T-helper 2 cell treated with Interferon-gamma antibody and Interleukin-4, amounts not matched to agents 5 μg/mL and 100 μg/mL, for 36 hours (primary cell): Measurements from ENCODE around the gene GRID2.

Experiments
- DNase-seq: peaks from one replicate; pipeline ENCODE4 v3.0.0; 2021; ENCODE audit warnings: low spot score
- H3K27ac Mint-ChIP-seq: one replicate; pipeline ENCODE4 v1.8.0; 2021; ENCODE audit warnings: mild to moderate bottlenecking, mixed read lengths
- H3K27me3 Mint-ChIP-seq: one replicate; pipeline ENCODE4 v1.8.0; 2021; ENCODE audit warnings: low read depth, mixed read lengths
- H3K36me3 Mint-ChIP-seq: one replicate; pipeline ENCODE4 v1.8.0; 2021; ENCODE audit warnings: low read depth, mixed read lengths
- H3K4me1 Mint-ChIP-seq: one replicate; pipeline ENCODE4 v1.8.0; 2021; ENCODE audit warnings: low read depth, mixed read lengths
- H3K4me3 Mint-ChIP-seq: one replicate; pipeline ENCODE4 v1.8.0; 2022; ENCODE audit warnings: mild to moderate bottlenecking, moderate library complexity, mixed read lengths
- H3K9me3 Mint-ChIP-seq: one replicate; pipeline ENCODE4 v1.8.0; 2021; ENCODE audit warnings: mixed read lengths

Gene GRID2

DNA sequence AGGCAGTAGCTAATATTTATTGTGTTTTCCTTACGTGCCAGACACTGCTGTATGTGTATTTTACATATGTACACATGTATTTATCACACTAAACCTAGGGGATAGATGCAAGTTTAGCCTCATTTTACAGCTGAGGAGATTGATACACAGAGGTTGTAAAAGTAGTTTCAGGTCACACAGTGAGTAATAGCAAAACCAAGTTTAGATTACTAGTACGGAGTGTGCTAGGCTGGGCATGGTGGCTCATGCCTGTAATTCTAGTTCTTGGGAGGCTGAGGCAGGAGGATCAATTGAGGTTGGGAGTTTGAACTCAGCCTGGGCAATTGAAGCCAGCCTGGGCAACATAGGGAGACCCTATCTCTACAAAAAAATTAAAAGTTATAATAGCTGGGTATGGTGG, 823.7 kb downstream of the GRID2 start:
- Mint-ChIP-seq H3K36me3 (no peaks in the 10 kb centered on the region), H3K27me3 (no peaks in the 10 kb centered on the region), H3K9me3 (no peaks in the 10 kb centered on the region), H3K4me3 (no peak overlapping the region), H3K27ac (no peak overlapping the region), H3K4me1 (no peaks in the 10 kb centered on the region)
- no peak for DNase-seq

DNA sequence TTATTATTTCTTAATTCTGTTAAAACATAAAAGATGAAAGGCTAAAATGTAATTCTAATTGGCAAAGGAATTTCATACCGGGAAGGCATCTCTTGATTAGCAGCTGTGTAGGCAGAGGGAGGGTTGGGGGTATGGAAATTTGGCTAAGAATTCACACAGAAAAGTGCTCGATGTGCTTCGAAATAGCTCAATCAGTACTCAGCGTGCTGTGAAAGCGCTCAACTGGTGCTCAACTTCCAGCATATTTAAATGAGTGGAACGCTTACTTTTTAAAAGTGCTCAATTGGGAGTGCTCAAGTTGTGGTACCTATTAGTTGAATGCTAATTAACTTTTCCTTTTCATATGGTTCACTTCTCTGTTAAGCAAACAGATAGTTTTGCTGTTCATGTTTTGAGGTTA, 828.9 kb downstream of the GRID2 start:
- Mint-ChIP-seq H3K27me3 (no peaks in the 10 kb centered on the region), H3K4me3 (no peak overlapping the region), H3K36me3 (no peaks in the 10 kb centered on the region), H3K27ac (no peak overlapping the region), H3K9me3 (no peaks in the 10 kb centered on the region), H3K4me1 (no peaks in the 10 kb centered on the region)
- DNase-seq: no peak

- H3K9me3 Mint-ChIP-seq: no peaks in the 10 kb centered on the region
- DNase-seq: no peak
- H3K27ac Mint-ChIP-seq: no peak overlapping the region
- no peaks in the 10 kb centered on the region for H3K4me1 Mint-ChIP-seq
- H3K4me3 Mint-ChIP-seq: no peak overlapping the region
- H3K36me3 Mint-ChIP-seq: no peaks in the 10 kb centered on the region
- no peaks in the 10 kb centered on the region for H3K27me3 Mint-ChIP-seq
Observed at GRCh38 chr4:93139118-93139517, 835.4 kb downstream of the GRID2 start.

DNA sequence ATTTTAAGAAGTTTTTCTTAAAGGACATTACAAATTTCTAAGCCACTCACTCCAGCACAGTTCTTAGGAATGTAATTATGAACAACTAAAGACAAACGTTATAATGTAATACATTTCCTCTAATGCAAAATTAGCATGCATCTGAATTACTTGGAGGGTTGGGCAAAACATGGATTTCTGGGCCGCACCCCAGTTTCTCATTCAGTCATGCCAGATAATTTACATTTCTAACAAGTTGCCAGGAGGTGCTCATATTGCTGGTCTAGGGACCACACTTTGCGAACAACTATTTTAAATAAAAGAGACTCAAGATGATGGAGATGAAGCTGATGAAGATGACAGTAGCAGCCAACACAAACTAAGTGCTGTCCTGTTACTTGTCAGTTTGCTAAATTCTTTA, 840.1 kb downstream of the GRID2 start:
- no peak for DNase-seq

DNA sequence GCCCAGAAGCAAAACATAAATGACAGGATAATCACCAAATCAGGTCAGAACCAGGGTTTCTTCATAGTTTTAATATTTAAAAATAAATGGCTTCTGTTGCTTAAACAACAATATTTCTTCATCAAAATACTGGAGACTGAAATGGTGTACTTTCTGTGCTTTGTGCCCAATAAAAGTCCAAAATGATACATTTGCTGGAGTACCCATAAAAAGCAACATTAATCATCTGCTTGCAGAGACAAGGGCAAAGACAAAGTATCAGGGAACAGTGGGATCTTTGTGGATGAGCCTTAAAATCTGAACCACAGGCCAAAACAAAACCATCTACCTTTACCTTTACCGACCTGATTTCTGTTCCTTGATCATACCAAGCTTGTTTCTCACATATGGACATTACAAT, 840.9 kb downstream of the GRID2 start:
- peaks cover 3% of the 10 kb centered on the region for H3K9me3 Mint-ChIP-seq
- DNase-seq: no peak
- H3K4me1 Mint-ChIP-seq: no peaks in the 10 kb centered on the region
- no peaks in the 10 kb centered on the region for H3K27me3 Mint-ChIP-seq
- H3K27ac Mint-ChIP-seq: no peak overlapping the region
- no peak overlapping the region for H3K4me3 Mint-ChIP-seq
- H3K36me3 Mint-ChIP-seq: no peaks in the 10 kb centered on the region

More for the DNA sequence above, 840.1 kb downstream of the GRID2 start:
- Mint-ChIP-seq H3K4me1 (no peaks in the 10 kb centered on the region), H3K9me3 (peaks cover 3% of the 10 kb centered on the region), H3K36me3 (no peaks in the 10 kb centered on the region), H3K27ac (no peak overlapping the region), H3K4me3 (no peak overlapping the region), H3K27me3 (no peaks in the 10 kb centered on the region)

DNA sequence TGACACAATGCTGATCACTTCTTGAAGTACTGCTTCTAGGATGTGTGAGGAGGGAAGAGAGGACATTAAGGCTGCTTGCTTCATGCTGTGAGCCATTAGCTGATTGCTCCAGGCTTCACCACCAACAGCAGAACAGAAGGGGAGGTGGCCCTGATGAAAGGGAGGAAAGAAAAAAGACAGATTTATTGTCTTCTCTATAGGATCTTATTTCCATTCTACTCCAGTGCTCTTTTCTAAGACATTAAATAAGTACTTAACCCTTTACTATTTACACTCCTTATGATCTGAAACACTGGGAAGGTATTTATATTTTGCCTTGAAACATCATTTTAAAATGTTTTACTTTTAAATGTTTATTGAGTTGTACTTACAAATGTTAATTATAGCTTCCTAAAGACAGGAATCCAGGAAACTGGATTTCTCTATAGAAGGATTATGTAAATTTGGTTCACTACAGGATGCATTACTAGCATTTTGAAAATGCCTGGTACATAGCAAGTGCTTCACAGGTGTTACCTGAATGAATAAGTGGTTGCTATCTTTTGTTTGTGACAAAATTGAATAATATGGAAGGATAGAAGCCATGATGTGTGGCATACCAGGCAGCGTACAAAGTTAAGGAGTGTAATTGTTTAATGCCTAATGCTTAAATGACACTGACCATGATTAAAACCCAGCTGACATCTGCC, 843.9 kb downstream of the GRID2 start:
- no peaks in the 10 kb centered on the region for H3K4me1 Mint-ChIP-seq
- no peaks in the 10 kb centered on the region for H3K27me3 Mint-ChIP-seq
- H3K36me3 Mint-ChIP-seq: no peaks in the 10 kb centered on the region
- no peak for DNase-seq
- no peak overlapping the region for H3K4me3 Mint-ChIP-seq
- H3K27ac Mint-ChIP-seq: no peak overlapping the region
- peaks cover 3% of the 10 kb centered on the region for H3K9me3 Mint-ChIP-seq

- Mint-ChIP-seq H3K36me3 (no peaks in the 10 kb centered on the region), H3K27ac (no peak overlapping the region), H3K9me3 (no peaks in the 10 kb centered on the region), H3K4me1 (no peaks in the 10 kb centered on the region), H3K4me3 (no peak overlapping the region), H3K27me3 (no peaks in the 10 kb centered on the region)
- DNase-seq: no peak
Observed at GRCh38 chr4:93152491-93152890, 848.7 kb downstream of the GRID2 start.

DNA sequence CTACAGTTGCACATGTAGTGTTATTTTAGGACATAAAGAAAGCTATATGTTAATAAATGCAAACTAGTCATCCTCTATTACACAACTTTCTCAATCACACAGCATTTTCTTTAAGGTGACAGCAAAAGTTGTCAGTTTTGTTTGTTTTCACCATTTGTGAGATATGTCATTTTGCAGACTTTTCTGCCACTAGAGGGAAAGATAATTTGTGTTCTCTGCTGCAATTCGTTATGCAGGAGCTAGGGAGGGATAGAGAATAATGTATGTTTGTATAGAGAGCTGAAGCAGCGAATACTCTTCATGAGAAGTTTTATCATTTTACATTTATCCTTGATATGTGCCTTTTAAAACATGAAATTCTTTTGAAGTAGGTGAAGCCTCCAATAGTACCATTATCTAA, 854.2 kb downstream of the GRID2 start:
- DNase-seq: no peak
- no peaks in the 10 kb centered on the region for H3K27me3 Mint-ChIP-seq
- no peaks in the 10 kb centered on the region for H3K36me3 Mint-ChIP-seq
- H3K4me1 Mint-ChIP-seq: no peaks in the 10 kb centered on the region
- H3K9me3 Mint-ChIP-seq: no peaks in the 10 kb centered on the region
- H3K27ac Mint-ChIP-seq: no peak overlapping the region
- H3K4me3 Mint-ChIP-seq: no peak overlapping the region

GRCh38 chr4:93168053-93168452, 864.3 kb downstream of the GRID2 start:
- Mint-ChIP-seq H3K36me3 (no peaks in the 10 kb centered on the region), H3K4me3 (no peak overlapping the region), H3K27me3 (no peaks in the 10 kb centered on the region), H3K27ac (no peak overlapping the region), H3K4me1 (no peaks in the 10 kb centered on the region), H3K9me3 (no peaks in the 10 kb centered on the region)
- no peak for DNase-seq

DNA sequence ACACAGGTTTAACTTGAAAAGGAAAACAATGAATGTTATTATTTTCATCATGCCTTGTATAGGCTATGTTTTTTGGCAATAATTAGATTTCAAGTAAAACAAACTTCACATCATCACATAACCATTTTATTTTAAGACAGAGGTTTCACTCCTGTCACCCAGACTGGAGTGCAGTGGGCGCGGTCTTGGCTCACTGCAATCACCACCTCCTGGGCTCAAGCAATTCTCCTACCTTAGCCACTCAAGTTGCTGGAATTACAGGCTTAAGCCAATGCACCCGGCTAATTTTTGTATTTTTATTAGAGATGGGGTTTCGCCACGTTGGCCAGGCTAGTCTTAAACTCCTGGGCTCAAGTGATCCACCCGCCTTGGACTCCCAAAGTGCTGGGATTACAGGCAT, 866.2 kb downstream of the GRID2 start:
- H3K27me3 Mint-ChIP-seq: no peaks in the 10 kb centered on the region
- H3K9me3 Mint-ChIP-seq: no peaks in the 10 kb centered on the region
- no peak for DNase-seq
- H3K4me3 Mint-ChIP-seq: no peak overlapping the region
- H3K4me1 Mint-ChIP-seq: no peaks in the 10 kb centered on the region
- H3K27ac Mint-ChIP-seq: no peak overlapping the region
- no peaks in the 10 kb centered on the region for H3K36me3 Mint-ChIP-seq

DNA sequence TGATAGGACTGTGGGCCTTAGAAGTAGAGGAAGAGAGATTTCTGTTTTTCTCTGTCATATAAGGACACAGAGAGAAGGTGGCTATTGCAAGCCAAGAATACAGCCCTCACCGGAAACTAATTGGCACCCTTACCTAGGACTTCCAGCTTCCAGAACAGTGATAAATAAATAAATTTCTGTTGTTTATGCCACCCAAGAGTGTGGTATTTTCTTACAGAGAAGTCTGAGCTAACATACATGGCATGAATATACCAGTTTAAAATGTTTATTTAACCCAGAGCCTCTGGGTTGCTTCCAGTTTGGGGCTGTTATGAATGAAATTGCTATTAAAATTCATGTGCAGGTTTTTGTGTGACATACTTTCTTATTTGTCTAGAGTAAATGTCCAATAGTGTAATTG, 870.8 kb downstream of the GRID2 start:
- DNase-seq: no peak
- Mint-ChIP-seq H3K27ac (no peak overlapping the region), H3K4me3 (no peak overlapping the region), H3K36me3 (no peaks in the 10 kb centered on the region), H3K27me3 (no peaks in the 10 kb centered on the region), H3K4me1 (no peaks in the 10 kb centered on the region), H3K9me3 (no peaks in the 10 kb centered on the region)

DNA sequence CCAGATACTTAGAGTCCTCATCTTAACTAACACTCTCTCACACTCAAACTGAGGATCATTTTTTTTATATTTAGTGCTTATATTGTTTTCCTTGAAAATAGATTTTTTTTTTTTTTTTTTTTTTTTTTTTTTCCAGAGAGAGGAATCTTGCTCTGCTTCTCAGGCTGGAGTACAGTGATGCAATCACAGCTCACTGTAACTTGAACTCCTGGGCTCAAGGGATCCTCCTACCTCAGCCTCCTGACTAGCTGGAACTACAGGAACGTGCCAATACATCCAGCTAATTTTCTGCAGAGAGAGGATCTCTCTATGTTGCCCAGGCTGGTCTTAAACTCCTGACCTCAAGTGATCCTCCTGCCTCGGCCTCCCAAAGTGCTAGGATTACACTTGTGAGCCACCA, 874.5 kb downstream of the GRID2 start:
- H3K4me3 Mint-ChIP-seq: no peak overlapping the region
- no peak for DNase-seq
- no peaks in the 10 kb centered on the region for H3K36me3 Mint-ChIP-seq
- no peaks in the 10 kb centered on the region for H3K4me1 Mint-ChIP-seq
- no peaks in the 10 kb centered on the region for H3K27me3 Mint-ChIP-seq
- H3K27ac Mint-ChIP-seq: no peak overlapping the region
- peaks cover 4% of the 10 kb centered on the region for H3K9me3 Mint-ChIP-seq

GRCh38 chr4:93179044-93179443, 875.3 kb downstream of the GRID2 start:
- no peak overlapping the region for H3K27ac Mint-ChIP-seq
- no peaks in the 10 kb centered on the region for H3K36me3 Mint-ChIP-seq
- peaks cover 6% of the 10 kb centered on the region for H3K9me3 Mint-ChIP-seq
- H3K27me3 Mint-ChIP-seq: no peaks in the 10 kb centered on the region
- no peaks in the 10 kb centered on the region for H3K4me1 Mint-ChIP-seq
- no peak for DNase-seq
- H3K4me3 Mint-ChIP-seq: no peak overlapping the region

GRCh38 chr4:93182722-93183121, 879.0 kb downstream of the GRID2 start:
- Mint-ChIP-seq H3K36me3 (no peaks in the 10 kb centered on the region), H3K27ac (no peak overlapping the region), H3K4me1 (no peaks in the 10 kb centered on the region), H3K27me3 (no peaks in the 10 kb centered on the region), H3K9me3 (peaks cover 6% of the 10 kb centered on the region), H3K4me3 (no peak overlapping the region)
- DNase-seq: no peak

DNA sequence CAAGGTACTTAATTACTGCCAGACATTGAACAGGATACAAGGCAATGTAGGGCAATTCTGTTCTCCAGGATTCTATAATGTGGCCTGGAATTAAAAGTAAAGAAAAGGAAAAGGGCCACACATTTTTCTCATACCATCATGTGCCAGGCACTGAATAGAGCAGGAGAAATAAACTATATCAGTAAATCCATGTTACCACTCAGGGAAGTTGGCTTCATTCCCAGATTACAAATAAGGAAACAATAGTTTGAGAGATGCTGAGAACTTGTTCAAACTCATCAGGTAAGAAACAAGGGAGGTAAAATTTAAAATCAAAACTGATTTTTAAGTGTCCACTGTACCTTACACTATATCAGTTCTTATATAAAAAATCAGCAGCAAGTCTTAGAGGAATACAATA, 879.8 kb downstream of the GRID2 start:
- Mint-ChIP-seq H3K27ac (no peak overlapping the region), H3K27me3 (no peaks in the 10 kb centered on the region), H3K4me3 (no peak overlapping the region), H3K4me1 (no peaks in the 10 kb centered on the region), H3K9me3 (peaks cover 7% of the 10 kb centered on the region), H3K36me3 (no peaks in the 10 kb centered on the region)
- no peak for DNase-seq
